Measurements from ENCODE around the gene SLC24A1.

GRCh38 chr15:65631503-65631902, 9.8 kb downstream of the SLC24A1 start:
- TF ChIP-seq EZH2 (IDR thresholded peaks at IDR 0.05; ENCODE audit: borderline replicate concordance, low read length) (no peak), CTCF (conservative IDR thresholded peaks at IDR 0.05 in 1 of 2, IDR thresholded peaks at IDR 0.05 in 1 of 2; ENCODE audit: extremely low read depth in 1 of 2, insufficient read depth in 1 of 2, low read depth in 1 of 2, low read length in 2 of 2) (no peak)
